Ecto neural progenitor cell (in vitro differentiated cells): Measurements from ENCODE around the gene P4HA1.

Experiments used
- DNase-seq: peaks from one replicate; pipeline ENCODE4 v3.0.0-alpha.2; 2018; ENCODE audit warnings: low spot score

P4HA1 gene

GRCh38 chr10:73093922-73094850 is 2.5 kb downstream of the P4HA1 start:
- no peak for DNase-seq

GRCh38 chr10:73092830-73093229 is 3.8 kb downstream of the P4HA1 start:
- DNase-seq: no peak

- DNase-seq: no peak
These were observed 8.4 kb downstream of the P4HA1 start for GRCh38 chr10:73088304-73088703.

GRCh38 chr10:73086816-73087215 is 9.8 kb downstream of the P4HA1 start:
- DNase-seq: no peak

GRCh38 chr10:73084209-73084608 is 12.5 kb downstream of the P4HA1 start:
- DNase-seq: no peak

- no peak for DNase-seq
These were observed 13.4 kb downstream of the P4HA1 start for GRCh38 chr10:73083221-73083620.

- no peak for DNase-seq
These were observed 16.7 kb downstream of the P4HA1 start for GRCh38 chr10:73079779-73080541.

GRCh38 chr10:73076360-73077183 is 20.1 kb downstream of the P4HA1 start:
- no peak for DNase-seq

GRCh38 chr10:73075829-73076228 is 20.8 kb downstream of the P4HA1 start:
- DNase-seq: no peak

- no peak for DNase-seq
These were observed 23.0 kb downstream of the P4HA1 start for GRCh38 chr10:73073627-73074026.

- no peak for DNase-seq
These were observed 31.2 kb downstream of the P4HA1 start for GRCh38 chr10:73065441-73065840.

GRCh38 chr10:73061743-73062142 is 34.9 kb downstream of the P4HA1 start:
- DNase-seq: no peak

- no peak for DNase-seq
These were observed 35.7 kb downstream of the P4HA1 start for GRCh38 chr10:73060738-73061635.

GRCh38 chr10:73060173-73060572 is 36.5 kb downstream of the P4HA1 start:
- DNase-seq: no peak

- no peak for DNase-seq
These were observed 38.5 kb downstream of the P4HA1 start for GRCh38 chr10:73058057-73058591.

- no peak for DNase-seq
These were observed 42.4 kb downstream of the P4HA1 start for GRCh38 chr10:73054286-73054685.

GRCh38 chr10:73053275-73053674 is 43.4 kb downstream of the P4HA1 start:
- DNase-seq: no peak

- DNase-seq: no peak
These were observed 52.0 kb downstream of the P4HA1 start for GRCh38 chr10:73044378-73045285.

GRCh38 chr10:73043766-73044377 is 52.8 kb downstream of the P4HA1 start:
- no peak for DNase-seq
